ENCODE data around the gene CDC42EP2.

- TF ChIP-seq CTCF (IDR thresholded peaks at IDR 0.05; ENCODE audit: low read depth, low read length, poor library complexity, severe bottlenecking) (no peak), EZH2phosphoT487 (IDR thresholded peaks at IDR 0.05; ENCODE audit: borderline replicate concordance, low read length) (no peak)
Observed at GRCh38 chr11:65287601-65288000, 27.1 kb upstream of the CDC42EP2 start.

Measured in DOHH2 (cell line).